Ureter (tissue), 1 donor: ENCODE results near the gene HRNR. TPM values are rescaled to one million over a fixed set of nuclear protein-coding genes. Genes with fewer than 3 reads are reported as not detected.

Source experiments
- total RNA-seq: library from RNA; stranded (reverse); gene quantifications from one replicate; pipeline ENCODE4 v1.2.4, GENCODE V29; 2023
- donor health status: DM: yes; HTN: yes; CAD: no.

The HRNR gene
- total RNA-seq, 1 donor from 2014 or later: not detected

Other genes starting within 250 kb of the HRNR start
- gene S100A10, start 230.3 kb downstream of the HRNR start, total RNA-seq: 152 TPM
- 1,471 TPM for gene S100A11, start 187.2 kb downstream of the HRNR start, total RNA-seq
- gene TCHHL1, start 135.1 kb downstream of the HRNR start, total RNA-seq: not detected
- not detected for gene TCHH, start 108.7 kb downstream of the HRNR start, total RNA-seq
- gene RPTN, start 65.0 kb downstream of the HRNR start, total RNA-seq: not detected
- not detected for gene FLG, start 101.0 kb upstream of the HRNR start, total RNA-seq
- not detected for gene FLG2, start 135.8 kb upstream of the HRNR start, total RNA-seq
- gene CRNN, start 190.1 kb upstream of the HRNR start, total RNA-seq: not detected